ENCODE results near the gene TCERG1L.
"Not testable (repeated sequence)": the region's sequence is repeated elsewhere in the genome, so short reads cannot be mapped to it uniquely, and the experiment has no call there.

Gene TCERG1L

GRCh38 chr10:131079314-131079713, 232.2 kb downstream of the TCERG1L start:
- Histone ChIP-seq H3K9ac (ENCODE audit: low read depth in 1 of 2, low read length in 2 of 2) (no peak overlapping the region), H3K4me3 (ENCODE audit: low read depth in 1 of 2, low read length in 2 of 2) (no peak overlapping the region), H3K9me3 (ENCODE audit: control insufficient read depth in 1 of 2, low read length in 2 of 2) (no peaks in the 10 kb centered on the region), H3K36me3 (ENCODE audit: control insufficient read depth in 1 of 2, insufficient read depth in 2 of 2, low read length in 2 of 2) (no peaks in the 10 kb centered on the region), H3K27me3 (ENCODE audit: control insufficient read depth in 1 of 2, insufficient read depth in 2 of 2, low read length in 2 of 2) (no peaks in the 10 kb centered on the region), H3K4me1 (ENCODE audit: control insufficient read depth in 1 of 2, insufficient read depth in 2 of 2, low read length in 2 of 2) (no peaks in the 10 kb centered on the region), H3K27ac (ENCODE audit: low read depth, low read length) (no peak overlapping the region)

GRCh38 chr10:131078882-131079280, 232.6 kb downstream of the TCERG1L start:
- H3K9me3 ChIP-seq (ENCODE audit: control insufficient read depth in 1 of 2, low read length in 2 of 2); H3K4me3 ChIP-seq (ENCODE audit: low read depth in 1 of 2, low read length in 2 of 2); H3K4me1 ChIP-seq (ENCODE audit: control insufficient read depth in 1 of 2, insufficient read depth in 2 of 2, low read length in 2 of 2); H3K9ac ChIP-seq (ENCODE audit: low read depth in 1 of 2, low read length in 2 of 2); H3K36me3 ChIP-seq (ENCODE audit: control insufficient read depth in 1 of 2, insufficient read depth in 2 of 2, low read length in 2 of 2); H3K27ac ChIP-seq (ENCODE audit: low read depth, low read length); H3K27me3 ChIP-seq (ENCODE audit: control insufficient read depth in 1 of 2, insufficient read depth in 2 of 2, low read length in 2 of 2): not testable (repeated sequence)

GRCh38 chr10:131078131-131078881, 233.2 kb downstream of the TCERG1L start:
- Histone ChIP-seq H3K4me3 (ENCODE audit: low read depth in 1 of 2, low read length in 2 of 2) (no peak overlapping the region), H3K36me3 (ENCODE audit: control insufficient read depth in 1 of 2, insufficient read depth in 2 of 2, low read length in 2 of 2) (no peaks in the 10 kb centered on the region)

GRCh38 chr10:131077724-131078123, 233.8 kb downstream of the TCERG1L start:
- Histone ChIP-seq H3K9me3 (ENCODE audit: control insufficient read depth in 1 of 2, low read length in 2 of 2) (peaks cover 2 to 3% of the 10 kb centered on the region in 2 donors), H3K27me3 (ENCODE audit: control insufficient read depth in 1 of 2, insufficient read depth in 2 of 2, low read length in 2 of 2) (no peaks in the 10 kb centered on the region), H3K9ac (ENCODE audit: low read depth in 1 of 2, low read length in 2 of 2) (no peak overlapping the region), H3K27ac (ENCODE audit: low read depth, low read length) (no peak overlapping the region), H3K4me1 (ENCODE audit: control insufficient read depth in 1 of 2, insufficient read depth in 2 of 2, low read length in 2 of 2) (no peaks in the 10 kb centered on the region), H3K36me3 (ENCODE audit: control insufficient read depth in 1 of 2, insufficient read depth in 2 of 2, low read length in 2 of 2) (no peaks in the 10 kb centered on the region), H3K4me3 (ENCODE audit: low read depth in 1 of 2, low read length in 2 of 2) (no peak overlapping the region)

More at GRCh38 chr10:131078131-131078881, 233.2 kb downstream of the TCERG1L start:
- no peaks in the 10 kb centered on the region for H3K9me3 ChIP-seq (ENCODE audit: control insufficient read depth in 1 of 2, low read length in 2 of 2)
- H3K27me3 ChIP-seq (ENCODE audit: control insufficient read depth in 1 of 2, insufficient read depth in 2 of 2, low read length in 2 of 2), result no peaks in the 10 kb centered on the region
- H3K27ac ChIP-seq (ENCODE audit: low read depth, low read length), result no peak overlapping the region
- H3K9ac ChIP-seq (ENCODE audit: low read depth in 1 of 2, low read length in 2 of 2), result no peak overlapping the region
- H3K4me1 ChIP-seq (ENCODE audit: control insufficient read depth in 1 of 2, insufficient read depth in 2 of 2, low read length in 2 of 2), result no peaks in the 10 kb centered on the region

GRCh38 chr10:131077031-131077430, 234.5 kb downstream of the TCERG1L start:
- Histone ChIP-seq H3K9ac (ENCODE audit: low read depth in 1 of 2, low read length in 2 of 2) (no peak overlapping the region), H3K27me3 (ENCODE audit: control insufficient read depth in 1 of 2, insufficient read depth in 2 of 2, low read length in 2 of 2) (no peaks in the 10 kb centered on the region), H3K4me3 (ENCODE audit: low read depth in 1 of 2, low read length in 2 of 2) (no peak overlapping the region), H3K36me3 (ENCODE audit: control insufficient read depth in 1 of 2, insufficient read depth in 2 of 2, low read length in 2 of 2) (no peaks in the 10 kb centered on the region), H3K4me1 (ENCODE audit: control insufficient read depth in 1 of 2, insufficient read depth in 2 of 2, low read length in 2 of 2) (no peaks in the 10 kb centered on the region), H3K9me3 (ENCODE audit: control insufficient read depth in 1 of 2, low read length in 2 of 2) (peaks cover 4 to 7% of the 10 kb centered on the region in 2 donors), H3K27ac (ENCODE audit: low read depth, low read length) (no peak overlapping the region)

GRCh38 chr10:131076356-131076755, 235.2 kb downstream of the TCERG1L start:
- Histone ChIP-seq H3K4me1 (ENCODE audit: control insufficient read depth in 1 of 2, insufficient read depth in 2 of 2, low read length in 2 of 2) (no peaks in the 10 kb centered on the region), H3K36me3 (ENCODE audit: control insufficient read depth in 1 of 2, insufficient read depth in 2 of 2, low read length in 2 of 2) (no peaks in the 10 kb centered on the region), H3K4me3 (ENCODE audit: low read depth in 1 of 2, low read length in 2 of 2) (no peak overlapping the region), H3K27me3 (ENCODE audit: control insufficient read depth in 1 of 2, insufficient read depth in 2 of 2, low read length in 2 of 2) (no peaks in the 10 kb centered on the region), H3K9ac (ENCODE audit: low read depth in 1 of 2, low read length in 2 of 2) (no peak overlapping the region), H3K9me3 (ENCODE audit: control insufficient read depth in 1 of 2, low read length in 2 of 2) (peaks cover 4 to 7% of the 10 kb centered on the region in 2 donors), H3K27ac (ENCODE audit: low read depth, low read length) (no peak overlapping the region)

- no peak overlapping the region for H3K4me3 ChIP-seq (ENCODE audit: low read depth in 1 of 2, low read length in 2 of 2)
- no peaks in the 10 kb centered on the region for H3K4me1 ChIP-seq (ENCODE audit: control insufficient read depth in 1 of 2, insufficient read depth in 2 of 2, low read length in 2 of 2)
- H3K27ac ChIP-seq (ENCODE audit: low read depth, low read length), result no peak overlapping the region
- H3K27me3 ChIP-seq (ENCODE audit: control insufficient read depth in 1 of 2, insufficient read depth in 2 of 2, low read length in 2 of 2), result no peaks in the 10 kb centered on the region
- H3K36me3 ChIP-seq (ENCODE audit: control insufficient read depth in 1 of 2, insufficient read depth in 2 of 2, low read length in 2 of 2), result no peaks in the 10 kb centered on the region
- H3K9me3 ChIP-seq (ENCODE audit: control insufficient read depth in 1 of 2, low read length in 2 of 2), result peaks cover 4 to 7% of the 10 kb centered on the region in 2 donors
- H3K9ac ChIP-seq (ENCODE audit: low read depth in 1 of 2, low read length in 2 of 2), result no peak overlapping the region
Observed at GRCh38 chr10:131075218-131075770, 236.2 kb downstream of the TCERG1L start.

GRCh38 chr10:131074682-131075081, 236.8 kb downstream of the TCERG1L start:
- Histone ChIP-seq H3K4me1 (ENCODE audit: control insufficient read depth in 1 of 2, insufficient read depth in 2 of 2, low read length in 2 of 2) (no peaks in the 10 kb centered on the region), H3K27me3 (ENCODE audit: control insufficient read depth in 1 of 2, insufficient read depth in 2 of 2, low read length in 2 of 2) (no peaks in the 10 kb centered on the region), H3K9ac (ENCODE audit: low read depth in 1 of 2, low read length in 2 of 2) (no peak overlapping the region), H3K4me3 (ENCODE audit: low read depth in 1 of 2, low read length in 2 of 2) (no peak overlapping the region), H3K27ac (ENCODE audit: low read depth, low read length) (no peak overlapping the region), H3K36me3 (ENCODE audit: control insufficient read depth in 1 of 2, insufficient read depth in 2 of 2, low read length in 2 of 2) (no peaks in the 10 kb centered on the region), H3K9me3 (ENCODE audit: control insufficient read depth in 1 of 2, low read length in 2 of 2) (peaks cover 4 to 7% of the 10 kb centered on the region in 2 donors)

GRCh38 chr10:131073469-131074035, 238.0 kb downstream of the TCERG1L start:
- H3K4me1 ChIP-seq (ENCODE audit: control insufficient read depth in 1 of 2, insufficient read depth in 2 of 2, low read length in 2 of 2), result no peaks in the 10 kb centered on the region
- H3K36me3 ChIP-seq (ENCODE audit: control insufficient read depth in 1 of 2, insufficient read depth in 2 of 2, low read length in 2 of 2), result no peaks in the 10 kb centered on the region
- peaks cover 4 to 7% of the 10 kb centered on the region in 2 donors for H3K9me3 ChIP-seq (ENCODE audit: control insufficient read depth in 1 of 2, low read length in 2 of 2)
- H3K4me3 ChIP-seq (ENCODE audit: low read depth in 1 of 2, low read length in 2 of 2), result no peak overlapping the region
- no peak overlapping the region for H3K9ac ChIP-seq (ENCODE audit: low read depth in 1 of 2, low read length in 2 of 2)
- no peaks in the 10 kb centered on the region for H3K27me3 ChIP-seq (ENCODE audit: control insufficient read depth in 1 of 2, insufficient read depth in 2 of 2, low read length in 2 of 2)
- H3K27ac ChIP-seq (ENCODE audit: low read depth, low read length), result no peak overlapping the region

- H3K9ac ChIP-seq (ENCODE audit: low read depth in 1 of 2, low read length in 2 of 2), result no peak overlapping the region
- H3K9me3 ChIP-seq (ENCODE audit: control insufficient read depth in 1 of 2, low read length in 2 of 2), result peaks cover 4 to 7% of the 10 kb centered on the region in 2 donors
- no peaks in the 10 kb centered on the region for H3K36me3 ChIP-seq (ENCODE audit: control insufficient read depth in 1 of 2, insufficient read depth in 2 of 2, low read length in 2 of 2)
- H3K4me3 ChIP-seq (ENCODE audit: low read depth in 1 of 2, low read length in 2 of 2), result no peak overlapping the region
- no peaks in the 10 kb centered on the region for H3K27me3 ChIP-seq (ENCODE audit: control insufficient read depth in 1 of 2, insufficient read depth in 2 of 2, low read length in 2 of 2)
- no peaks in the 10 kb centered on the region for H3K4me1 ChIP-seq (ENCODE audit: control insufficient read depth in 1 of 2, insufficient read depth in 2 of 2, low read length in 2 of 2)
- H3K27ac ChIP-seq (ENCODE audit: low read depth, low read length), result no peak overlapping the region
Observed at GRCh38 chr10:131072651-131073468, 238.7 kb downstream of the TCERG1L start.

All from duodenal mucosa (tissue), 2 donors.